Activated T-helper 1 cell treated with anti-CD3 and anti-CD28 coated beads, Interleukin-2, amount 50 U/mL, for 16 hours (primary cell): ENCODE measurements around the gene WNT11.

Experiments used
- DNase-seq, 2 donors: peaks; one replicate each; pipeline ENCODE4 v3.0.0-alpha.2; 2020; ENCODE audit warnings: low read depth in 1 of 2, low spot score in 1 of 2

Gene WNT11

DNA sequence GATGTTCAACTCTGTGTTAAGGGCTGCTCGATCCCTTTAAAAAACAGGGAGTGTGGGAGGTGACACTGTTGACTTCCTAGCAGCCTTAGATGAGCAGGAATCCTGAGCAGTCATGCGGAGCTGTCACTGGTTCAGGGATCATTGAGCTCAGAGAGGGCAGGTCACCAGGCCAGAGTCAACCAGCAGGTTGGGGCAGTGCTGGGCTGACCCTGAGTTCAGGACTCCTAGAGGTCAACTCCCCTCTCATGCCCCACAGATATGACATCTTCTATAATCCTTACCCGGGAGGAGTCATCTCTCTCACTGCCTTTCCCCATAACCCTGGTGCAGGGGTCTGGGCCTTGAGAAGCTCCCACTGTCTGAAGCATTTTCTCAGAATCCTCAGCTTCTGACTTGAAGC is 12.9 kb upstream of the WNT11 start:
- no peak for DNase-seq

DNA sequence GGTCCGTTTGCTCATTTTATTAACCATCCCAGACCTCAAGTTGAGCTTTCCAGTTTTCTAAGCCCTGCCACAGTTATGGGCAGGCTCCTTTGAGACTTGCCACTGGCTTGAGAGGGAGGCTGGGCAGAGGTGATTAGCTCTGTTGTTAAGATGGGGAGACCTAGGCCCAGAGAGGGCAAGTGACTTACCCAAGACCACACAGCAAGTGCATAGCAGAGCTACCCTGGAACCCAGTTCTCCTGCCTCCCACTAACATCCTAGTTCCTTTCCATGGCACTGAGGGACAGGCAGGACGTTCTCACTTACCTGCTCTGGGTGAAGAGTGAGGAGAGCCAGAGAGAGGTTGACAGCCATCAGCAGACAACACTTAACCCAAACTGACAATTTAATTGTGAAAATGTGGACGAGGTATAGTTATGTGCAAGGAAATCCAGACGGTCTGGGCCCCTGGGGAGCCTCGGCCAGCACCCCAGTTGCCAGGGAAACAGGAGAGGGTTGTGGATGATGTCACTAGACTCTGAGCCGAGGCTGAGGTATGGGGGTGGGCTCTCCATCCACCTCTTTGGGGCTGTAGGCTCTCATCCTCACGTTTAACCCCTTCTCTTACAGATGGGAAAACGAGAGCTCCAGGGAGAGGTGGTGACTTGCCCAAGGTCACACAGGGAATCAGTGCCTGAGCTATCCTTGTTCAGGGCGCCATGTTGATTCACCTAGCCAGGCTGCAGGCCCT is 12.3 kb upstream of the WNT11 start:
- no peak for DNase-seq

DNA sequence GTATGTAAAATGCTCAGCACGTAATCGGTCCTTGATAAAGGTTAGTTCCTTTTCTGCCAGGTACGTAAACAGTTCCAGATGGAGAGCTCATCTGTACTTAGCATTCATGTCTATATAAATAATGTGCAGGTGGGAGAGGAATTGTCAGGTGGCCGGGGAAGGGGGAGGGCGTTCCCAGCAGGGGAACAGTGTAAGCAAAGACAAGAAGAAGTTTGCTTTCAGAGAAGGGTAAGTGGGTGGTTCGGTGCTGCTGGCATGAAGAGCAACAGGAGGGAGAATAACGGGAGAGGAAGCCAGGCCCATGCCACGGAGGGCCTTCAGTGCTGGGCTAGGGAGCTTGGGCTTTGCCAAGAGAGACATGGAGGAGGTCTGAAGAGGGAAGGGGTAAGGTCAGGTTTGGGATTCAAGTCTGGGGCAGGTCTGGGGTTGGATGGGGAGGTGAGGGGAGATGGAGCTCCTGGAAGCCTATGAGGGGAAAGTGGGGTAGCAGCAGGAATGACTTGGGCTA is 11.4 kb upstream of the WNT11 start:
- DNase-seq: no peak

DNA sequence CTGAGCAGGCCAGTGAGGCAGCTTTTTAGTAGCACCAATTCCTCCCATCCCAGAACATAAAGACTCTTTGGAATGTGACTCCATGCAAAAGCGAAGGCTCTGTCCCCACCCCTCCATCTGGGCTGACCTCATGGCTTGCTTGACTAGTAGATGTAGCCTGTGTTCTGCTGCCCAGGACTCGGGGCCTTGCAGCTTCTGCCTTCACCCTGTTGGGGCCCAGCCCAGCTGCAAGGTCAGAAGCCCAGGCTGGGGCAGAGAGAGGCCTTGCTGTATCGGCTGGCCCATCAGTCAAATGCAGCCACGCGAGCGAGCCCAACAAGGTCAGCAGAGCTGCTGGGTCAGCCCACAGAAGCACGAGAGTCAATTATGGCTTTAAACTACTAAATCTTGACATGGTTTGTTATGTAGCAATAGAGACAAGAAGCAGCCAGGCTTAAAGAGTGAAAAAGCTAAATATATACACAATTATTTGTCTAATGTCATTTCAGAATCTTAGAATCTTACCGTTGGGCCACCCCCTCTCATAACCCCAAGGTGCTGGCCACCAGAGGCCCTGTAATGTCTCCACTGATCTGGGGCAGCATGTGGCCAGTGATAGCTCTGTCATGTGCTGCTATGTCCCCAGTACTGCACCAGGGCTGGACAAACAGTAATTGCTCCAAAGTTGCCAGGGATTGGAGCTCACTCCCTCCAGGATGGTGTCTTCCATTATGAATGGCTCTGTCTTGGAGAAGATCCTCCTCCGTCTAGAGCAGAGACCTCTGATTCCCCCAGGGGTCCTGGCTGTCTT is 10.4 kb upstream of the WNT11 start:
- no peak for DNase-seq

DNA sequence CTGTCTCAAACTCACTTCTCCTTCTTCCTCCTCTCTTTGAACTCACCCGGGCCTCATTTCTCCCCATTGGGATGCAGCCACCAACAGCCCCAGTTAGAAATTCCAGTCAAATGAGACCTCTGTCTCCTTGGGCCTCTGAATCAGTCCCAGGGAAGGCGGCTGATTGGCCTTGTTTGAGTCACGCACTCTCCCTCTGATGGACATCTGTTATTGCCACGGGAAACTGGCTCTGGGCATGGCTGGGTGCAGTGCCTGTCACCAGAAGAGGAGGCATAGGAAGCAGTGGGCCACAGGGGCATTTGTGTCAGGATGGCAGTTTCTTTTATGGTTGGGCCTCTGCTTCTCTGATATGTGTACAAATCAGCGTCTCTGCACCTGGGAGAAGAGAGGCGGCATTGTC is 9.6 kb upstream of the WNT11 start:
- no peak for DNase-seq

DNA sequence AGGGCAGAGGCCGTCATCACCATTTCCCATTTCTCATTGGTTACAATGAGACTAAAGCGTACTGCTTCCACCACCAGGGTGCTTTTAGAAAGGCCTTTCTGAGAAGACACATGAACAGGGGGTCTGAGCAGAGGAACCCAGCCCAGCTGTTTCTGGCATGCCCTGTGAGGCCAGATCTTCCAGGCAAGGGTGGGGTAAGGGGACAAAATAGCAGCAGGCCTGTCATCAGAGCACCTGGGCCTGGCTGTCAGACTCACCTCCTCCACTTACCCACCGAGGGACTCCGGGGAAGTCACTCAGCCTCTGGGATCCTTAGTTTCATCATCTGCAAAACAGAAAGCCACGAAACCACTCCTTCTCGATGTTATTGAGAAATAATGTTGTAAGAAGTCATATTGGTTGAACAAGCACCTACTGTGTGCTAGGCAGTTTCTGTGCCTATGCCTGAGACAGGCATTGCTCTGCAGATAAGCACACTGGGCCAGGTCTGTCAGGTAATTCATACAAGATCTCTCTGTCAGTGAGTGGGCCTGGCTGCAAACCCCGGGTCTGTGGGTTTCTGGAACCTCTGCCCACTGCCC is 8.8 kb upstream of the WNT11 start:
- DNase-seq: no peak

DNA sequence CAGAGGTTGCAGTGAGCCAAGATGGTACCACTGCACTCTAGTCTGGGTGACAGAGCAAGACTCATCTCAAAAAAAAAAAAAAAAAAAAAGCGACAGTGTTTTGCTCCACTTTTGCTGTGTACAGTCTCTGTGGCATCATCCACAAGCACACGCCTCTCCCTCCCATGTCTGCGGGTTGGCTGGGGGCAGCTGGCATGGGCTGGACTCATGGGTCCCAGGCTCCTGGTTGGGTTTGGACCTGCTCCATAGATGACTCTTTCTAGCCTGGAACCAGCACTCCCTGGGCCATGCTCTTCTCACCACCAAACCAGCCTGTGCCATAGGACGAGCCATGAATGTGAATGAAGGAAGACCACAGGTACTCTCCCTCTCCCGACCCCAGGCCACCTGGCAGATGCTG is 7.9 kb upstream of the WNT11 start:
- no peak for DNase-seq

DNA sequence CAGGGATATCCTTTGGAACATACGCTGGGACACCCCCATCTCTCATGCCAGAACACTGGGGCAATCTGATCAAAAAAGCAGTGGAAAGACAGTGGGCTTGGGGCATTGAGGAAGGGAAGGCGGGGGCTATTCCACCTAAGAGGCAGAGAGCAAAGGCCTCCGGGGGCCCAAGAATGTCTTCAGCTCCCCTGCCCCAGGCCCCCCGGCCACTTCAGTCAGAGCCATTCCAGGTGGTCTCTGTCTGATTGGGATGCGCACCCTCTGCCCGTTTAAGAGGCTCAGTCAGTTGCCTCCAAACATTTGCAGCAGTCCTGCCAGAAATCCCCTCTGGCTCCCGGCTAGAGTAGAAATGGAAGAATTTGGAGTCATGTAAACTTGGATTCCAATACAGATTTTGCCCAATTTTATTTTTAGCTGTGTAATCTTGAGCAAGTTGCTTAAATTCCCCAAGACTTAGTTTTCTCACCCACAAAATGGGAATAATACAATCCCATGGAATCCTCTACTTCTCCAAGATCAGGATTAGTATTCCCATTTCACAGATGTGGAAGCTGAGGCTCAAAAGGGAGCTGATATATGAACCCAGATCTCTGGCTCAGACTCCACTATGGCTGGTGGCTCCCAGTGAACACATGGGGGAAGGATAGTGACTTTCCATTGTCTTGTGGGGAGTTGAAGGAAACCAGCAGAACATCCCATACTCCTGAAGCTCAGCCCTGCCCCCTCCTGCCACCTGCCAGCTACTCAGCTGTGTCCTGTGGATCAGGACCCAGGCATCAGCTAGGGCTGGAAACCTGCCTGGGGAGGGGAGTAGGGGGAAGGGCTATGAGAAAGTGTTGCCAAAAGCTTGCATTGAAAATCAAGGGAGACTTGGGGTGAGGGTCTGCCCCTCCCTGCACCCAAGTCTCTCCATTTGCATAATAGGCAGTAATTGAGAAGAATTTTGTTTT is 6.1 kb upstream of the WNT11 start:
- DNase-seq: no peak

DNA sequence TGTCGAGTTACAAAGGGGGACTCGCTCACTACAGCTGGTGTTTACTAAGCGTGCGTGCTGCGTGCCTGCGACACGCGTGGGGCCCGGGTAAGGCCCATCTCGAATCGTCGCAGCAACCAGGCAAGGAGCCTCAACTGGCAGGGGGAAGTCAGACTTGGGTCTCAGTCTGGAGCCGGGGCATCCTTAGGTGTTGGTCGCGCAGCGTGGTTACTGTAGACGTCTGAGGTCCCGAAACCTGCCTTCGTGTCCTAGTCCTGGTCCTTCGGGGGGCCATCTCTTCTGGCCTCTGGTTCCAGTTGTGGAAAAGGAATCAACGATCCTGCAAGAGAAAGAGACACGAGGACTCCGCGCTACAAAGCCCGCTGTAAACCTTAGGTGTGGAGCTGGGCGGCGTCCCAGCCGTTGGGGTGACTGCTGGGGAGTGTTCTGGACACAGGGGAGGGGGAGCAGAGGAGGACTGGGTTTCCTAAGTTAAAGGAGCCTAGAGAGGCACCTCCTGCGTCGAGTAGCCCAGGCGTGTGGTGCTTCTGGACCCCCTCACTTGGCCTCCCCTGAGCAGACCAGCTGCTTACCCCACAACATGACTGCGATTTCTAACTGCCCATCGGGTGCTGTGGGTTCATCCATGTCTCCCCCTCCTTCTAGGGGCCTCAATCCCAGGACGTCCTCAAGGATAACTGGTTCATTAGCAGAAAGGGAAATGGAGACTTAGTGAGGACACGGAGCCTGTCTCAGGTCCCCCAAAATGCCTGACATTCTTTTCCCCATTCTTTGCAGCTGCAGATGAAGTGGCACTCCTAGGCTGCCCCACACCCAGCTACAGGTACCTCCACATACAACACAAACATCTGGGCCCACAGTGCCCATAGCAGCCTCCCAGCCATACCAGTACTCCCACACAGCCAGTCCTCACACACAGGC is 4.9 kb upstream of the WNT11 start:
- DNase-seq: no peak

DNA sequence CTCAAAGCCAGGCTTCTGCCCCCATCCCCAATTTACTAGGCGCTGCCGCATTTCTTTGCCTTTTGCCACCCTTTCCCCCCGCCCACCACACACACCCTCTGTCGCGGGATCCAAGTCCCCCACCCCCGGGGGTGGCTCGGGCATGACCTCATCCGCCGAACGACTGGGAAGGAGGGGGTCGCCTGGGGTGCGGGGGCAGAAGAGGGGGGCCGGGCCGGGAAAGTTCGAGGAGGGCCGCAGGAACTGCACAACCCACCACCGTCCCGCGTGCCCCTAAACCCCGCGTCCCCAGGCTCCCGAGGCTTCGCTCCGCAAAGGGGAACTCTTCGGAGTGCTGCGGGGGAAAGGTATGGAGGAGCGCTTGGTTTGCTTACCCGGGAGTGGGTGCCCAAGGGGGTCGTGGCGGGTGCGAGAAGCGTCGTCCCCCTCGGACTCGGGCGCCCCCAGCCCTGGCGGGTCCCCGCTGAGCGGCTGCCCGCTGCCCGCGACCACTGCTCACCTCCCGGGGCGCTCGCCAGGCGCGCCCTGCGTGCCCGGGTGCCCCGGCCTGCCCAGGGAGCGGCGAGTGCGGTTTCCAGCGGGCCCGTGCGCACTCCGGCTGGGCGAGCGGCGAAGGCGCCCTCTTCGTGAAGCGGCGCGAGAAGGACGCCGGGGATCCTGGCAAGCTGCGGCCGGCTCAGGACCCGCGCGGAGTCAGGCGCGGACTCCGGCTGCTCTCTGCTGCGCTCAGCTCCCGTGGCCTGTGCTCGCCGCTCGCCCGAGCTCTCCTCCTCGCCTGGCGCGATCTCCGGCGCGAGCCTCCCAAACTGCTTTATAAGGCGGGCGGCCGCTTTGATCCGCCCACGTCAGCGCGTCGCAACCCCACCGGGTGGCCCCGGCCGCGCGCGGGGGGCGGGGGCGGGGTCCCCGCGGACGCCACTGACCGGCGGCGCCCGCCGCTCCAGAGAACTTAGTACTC is 4.0 kb upstream of the WNT11 start:
- DNase-seq: no peak

DNA sequence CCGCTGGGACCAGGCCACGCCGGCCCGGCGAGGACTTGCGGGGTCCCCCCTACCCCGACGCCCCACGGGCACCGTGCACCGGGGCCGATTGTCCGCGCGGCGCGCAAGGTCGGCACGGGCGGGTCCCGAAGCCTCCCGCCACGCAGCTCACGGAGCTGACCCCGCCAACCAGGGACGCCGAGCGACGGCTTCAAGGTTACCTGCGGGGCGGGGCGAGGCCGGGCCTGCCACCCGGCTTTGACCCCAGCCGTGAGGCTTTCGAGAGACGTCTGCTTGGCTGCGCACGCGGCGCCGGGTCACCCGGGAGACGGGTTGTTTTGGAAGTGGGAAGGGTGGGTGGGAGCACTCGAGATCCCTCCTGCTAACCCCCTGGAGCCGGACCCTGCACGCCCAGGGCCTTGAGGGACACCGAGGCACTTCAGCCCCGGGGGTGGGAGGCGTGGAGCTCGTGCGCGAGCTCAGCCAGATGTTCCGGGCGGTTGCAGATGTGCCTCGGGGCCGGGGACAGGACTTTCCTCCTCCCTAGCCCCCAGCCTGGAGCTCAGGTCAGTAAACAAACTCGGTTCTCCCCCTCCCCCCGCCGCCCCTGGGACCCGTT is 3.2 kb upstream of the WNT11 start:
- no peak for DNase-seq

DNA sequence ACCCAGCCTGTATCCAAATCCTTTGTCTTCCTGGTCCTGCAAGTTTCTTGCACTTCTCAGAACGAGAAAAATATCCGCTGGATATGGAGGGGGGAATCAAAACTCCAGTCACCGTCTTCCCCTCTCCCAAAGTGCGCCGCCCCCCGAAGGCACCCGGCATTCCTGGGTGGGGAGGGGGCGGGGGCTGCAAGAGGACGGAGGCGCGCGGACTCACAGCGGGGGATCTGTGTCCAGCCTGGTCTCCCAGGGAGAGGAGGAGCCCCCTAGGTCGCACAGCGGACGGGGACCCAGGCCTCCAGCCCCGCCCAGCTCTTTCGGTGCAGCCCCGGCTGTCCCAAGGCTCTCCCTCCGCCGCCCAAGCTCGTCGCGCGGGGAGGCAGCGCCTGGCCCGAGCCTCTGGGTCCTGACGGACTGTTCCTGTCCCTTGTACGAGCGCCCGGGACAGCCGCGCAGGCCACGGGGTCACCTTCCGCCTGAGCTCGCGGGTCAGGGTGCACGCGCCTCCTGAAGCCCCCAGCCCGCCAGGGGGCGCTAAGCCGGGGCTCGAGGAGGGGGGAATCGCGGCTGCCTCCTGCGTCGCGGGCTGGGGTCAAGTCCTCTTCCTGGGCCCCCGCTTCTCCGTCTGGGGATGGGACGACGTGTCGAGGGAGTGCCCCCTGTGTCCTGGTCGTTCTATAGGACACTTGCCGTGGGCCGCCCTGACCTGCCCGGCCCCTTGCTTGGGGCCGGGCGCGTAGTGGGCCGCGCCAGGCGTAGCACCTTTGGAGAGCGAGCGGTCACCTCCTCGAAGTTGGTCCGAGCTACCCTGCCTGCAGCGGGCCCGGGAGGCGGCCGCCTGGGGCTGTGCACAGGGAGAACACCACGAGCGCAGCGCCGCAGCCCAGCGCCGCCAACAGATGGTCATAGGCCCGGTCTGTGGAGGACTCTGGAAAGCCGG is 2.4 kb upstream of the WNT11 start:
- DNase-seq: peak; percentile 62 to 72

DNA sequence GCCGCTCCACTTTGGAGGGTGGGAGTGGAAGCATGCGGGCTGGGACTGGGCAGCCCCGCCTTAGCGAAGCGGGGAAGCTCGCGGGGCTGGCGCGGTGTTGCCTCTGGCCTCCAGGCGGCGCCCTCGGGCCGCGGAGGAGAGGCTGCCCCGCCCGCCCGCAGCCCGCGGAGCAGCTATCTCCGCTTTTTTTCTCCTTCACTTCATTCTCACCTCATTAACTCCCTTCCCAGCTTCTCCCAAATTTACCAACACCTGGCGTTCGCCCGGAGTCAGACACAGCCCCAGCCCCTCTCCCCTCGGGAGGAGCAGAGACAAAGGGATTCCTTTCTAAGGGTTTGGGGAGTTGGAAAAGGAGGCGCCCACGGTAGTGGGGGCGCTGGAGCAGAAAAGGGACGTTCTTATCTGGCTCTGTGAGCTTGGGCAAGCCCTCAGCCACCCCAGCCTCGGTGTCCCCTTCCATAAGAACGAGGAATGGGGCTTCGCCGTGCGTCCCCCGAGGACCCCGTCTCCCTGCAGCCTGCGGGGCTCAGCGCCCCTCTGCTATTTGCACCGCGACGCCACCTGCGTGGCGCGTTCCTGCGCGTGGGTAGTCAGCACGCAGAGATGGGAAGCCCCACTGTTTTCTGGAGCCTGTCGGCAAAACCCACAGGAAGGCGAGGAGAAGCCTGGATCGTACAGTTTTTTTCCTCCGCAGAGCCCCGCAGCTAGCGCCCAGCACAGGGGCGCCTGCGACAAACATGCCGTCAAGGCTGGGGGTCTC is 1.5 kb upstream of the WNT11 start:
- DNase-seq: peak; percentile 60 to 65

DNA sequence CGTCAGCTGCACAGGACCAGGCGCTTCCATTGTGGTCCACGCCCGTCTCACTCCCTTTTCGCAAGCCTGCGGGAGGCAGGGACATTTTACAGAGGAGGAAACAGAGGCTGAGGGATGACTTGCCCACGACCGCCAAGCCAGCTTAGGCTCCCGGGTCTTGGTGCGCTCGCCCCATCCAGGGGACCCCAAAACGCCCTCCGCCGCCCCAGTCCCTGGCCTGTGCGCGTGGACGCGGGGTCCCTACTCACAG is 300 bp downstream of the WNT11 start:
- no peak for DNase-seq

DNA sequence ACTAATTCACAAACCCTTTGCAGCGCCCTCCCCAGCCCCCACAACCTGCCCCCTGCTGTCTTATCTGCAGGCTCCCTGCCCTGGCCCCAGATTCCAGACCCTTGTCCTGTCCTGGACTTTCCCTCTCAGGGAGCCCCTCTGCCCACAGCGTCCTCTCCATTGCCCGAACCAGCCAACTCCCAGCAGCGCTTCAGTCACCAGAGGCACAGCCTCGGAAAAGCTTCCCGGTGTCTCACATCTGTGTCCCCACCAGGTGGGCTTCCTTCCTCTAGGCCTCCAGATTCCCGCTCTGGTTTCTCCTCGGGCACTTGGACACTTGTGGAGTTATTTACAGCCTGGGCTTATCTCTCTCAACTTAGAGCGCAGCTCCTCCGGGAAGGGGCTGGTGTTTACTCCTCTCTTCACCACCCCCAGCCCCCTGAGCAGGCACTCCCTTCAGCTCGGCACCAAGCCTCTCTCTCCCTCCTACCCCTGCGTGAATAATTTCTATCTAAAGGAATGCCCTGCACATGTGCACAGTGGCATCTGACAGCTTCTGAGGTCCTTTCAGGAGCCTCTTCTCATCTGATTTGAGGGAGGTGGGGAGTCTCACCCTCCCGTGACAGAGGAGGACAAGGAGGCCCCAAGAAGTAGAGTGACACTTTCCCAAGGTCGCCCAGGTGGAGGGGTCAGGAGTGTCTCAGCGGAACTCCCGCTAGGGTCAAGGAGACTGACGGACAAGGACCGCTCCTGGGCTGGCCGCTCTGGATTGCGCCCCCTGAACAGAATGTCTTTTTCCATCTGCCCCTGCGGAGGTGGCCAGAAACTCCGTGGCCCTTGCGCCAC is 838 bp downstream of the WNT11 start:
- no peak for DNase-seq

DNA sequence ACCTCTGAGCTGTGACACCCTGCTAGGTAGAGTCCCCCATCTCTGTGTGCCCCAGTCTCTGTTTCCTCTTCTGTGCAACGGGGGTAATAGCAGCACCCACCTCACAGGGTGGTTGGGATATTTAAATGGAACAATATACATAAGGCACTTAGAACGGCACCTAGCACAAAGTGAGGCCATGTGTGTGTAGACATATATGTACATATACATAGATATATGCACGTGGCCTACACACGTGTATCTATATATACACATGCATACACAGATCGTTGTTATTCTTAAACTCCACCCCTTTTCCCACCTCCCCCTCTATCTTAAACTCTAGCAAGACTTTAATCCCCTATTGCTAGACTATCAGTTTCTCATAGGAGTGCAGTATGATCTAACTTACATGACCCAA is 2.4 kb downstream of the WNT11 start:
- no peak for DNase-seq
